Stimulated activated CD4-positive, alpha-beta T cell treated with anti-CD3 and anti-CD28 coated beads, Interleukin-4, amount 100 ng/mL, for 1 hour (primary cell): ENCODE measurements around the gene C17orf67.
A peak's percentile ranks its signal among the peaks of the same experiment; 100 is the strongest.

ENCODE experiments used
- DNase-seq: peaks from one replicate; pipeline ENCODE4 v3.0.0-alpha.2; 2020

The C17orf67 gene

GRCh38 chr17:56804454-56804853 is 29.3 kb downstream of the C17orf67 start:
- DNase-seq = no peak

GRCh38 chr17:56803071-56803470 is 30.6 kb downstream of the C17orf67 start:
- DNase-seq = no peak

DNA sequence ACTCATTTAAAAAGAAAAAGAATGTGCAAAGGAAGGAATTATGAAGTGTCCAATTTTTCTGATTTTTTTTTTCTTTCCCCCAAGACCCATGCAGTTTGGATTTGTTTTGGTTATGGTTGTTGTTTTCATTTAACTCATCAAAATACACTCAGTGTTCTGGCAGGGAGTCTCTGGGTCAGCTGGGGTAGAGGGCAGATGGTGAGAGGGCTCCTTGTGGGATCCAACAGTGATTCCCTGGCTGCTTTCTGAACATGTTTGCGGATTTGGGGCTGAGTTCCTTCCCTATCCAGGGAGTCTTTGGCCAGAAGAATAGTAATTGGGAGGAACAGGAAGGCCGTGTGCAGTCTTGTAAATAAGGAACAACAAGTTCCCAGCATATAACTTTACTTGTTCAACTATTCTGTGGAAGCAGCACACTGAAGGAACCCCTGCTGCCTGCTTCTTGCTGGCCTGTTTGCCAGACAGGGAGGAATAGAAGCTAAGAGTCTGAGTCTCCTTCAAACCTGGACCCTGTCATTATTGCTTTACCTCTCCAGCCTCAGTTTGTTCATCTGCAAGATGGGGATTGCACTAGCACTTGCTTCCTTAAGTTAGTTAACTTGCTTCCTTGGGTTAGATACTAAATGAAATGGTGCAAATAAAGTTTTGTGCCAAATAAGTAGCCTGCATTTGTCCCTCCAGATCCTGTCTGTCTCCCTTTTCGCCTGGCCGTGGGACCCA is 32.1 kb downstream of the C17orf67 start:
- DNase-seq = no peak

GRCh38 chr17:56798916-56799315 is 34.8 kb downstream of the C17orf67 start:
- no peak for DNase-seq

DNA sequence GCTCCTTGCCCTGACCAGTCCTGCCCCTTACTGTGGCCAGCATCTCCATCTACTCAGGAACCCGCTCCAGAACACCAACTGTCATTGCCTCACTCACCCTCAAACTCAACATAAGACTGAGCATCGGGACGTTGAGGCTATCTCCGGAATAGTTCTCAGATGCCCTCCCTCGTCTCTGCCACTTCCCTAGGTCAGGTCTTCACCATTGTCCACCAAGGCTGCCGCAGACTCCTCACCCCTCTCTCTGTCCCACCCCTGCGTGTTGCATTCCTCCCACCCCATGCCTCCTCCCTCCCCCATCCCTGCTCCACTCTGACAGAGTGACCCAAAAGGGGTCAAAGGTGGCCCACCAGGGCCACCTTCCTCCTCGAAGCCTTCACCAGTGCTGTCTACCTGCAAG is 37.2 kb downstream of the C17orf67 start:
- no peak for DNase-seq

DNA sequence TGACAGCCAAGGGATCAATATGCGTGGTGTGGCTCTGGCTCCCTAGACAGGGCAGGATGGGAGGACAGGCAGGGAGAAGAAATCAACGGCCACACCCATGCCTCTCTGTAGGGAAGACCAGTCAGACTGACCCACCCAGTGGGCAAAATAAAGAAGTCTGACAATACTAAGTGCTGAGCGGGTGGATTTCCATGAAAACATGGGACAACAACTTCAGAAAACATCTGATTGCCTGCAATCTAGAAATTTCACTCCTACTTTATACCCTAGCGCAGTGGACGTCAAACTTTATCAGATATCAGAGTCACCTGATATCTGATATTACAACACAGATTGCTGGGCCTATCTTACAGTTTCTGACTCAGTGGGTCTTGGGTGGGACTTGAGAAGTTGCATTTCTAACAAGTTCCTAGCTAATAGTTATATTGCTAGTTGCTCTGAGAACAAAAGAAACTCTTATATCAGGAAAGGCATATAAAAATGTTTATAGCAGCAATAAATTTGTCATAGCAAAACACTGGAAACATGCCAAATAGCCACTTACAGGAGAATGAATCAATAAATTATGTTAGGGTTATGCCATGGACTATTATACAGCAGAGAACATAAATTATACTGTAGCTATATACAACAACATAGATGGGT is 38.4 kb downstream of the C17orf67 start:
- DNase-seq = no peak

GRCh38 chr17:56793957-56794356 is 39.8 kb downstream of the C17orf67 start:
- DNase-seq = no peak

GRCh38 chr17:56793531-56793930 is 40.2 kb downstream of the C17orf67 start:
- DNase-seq = no peak

DNA sequence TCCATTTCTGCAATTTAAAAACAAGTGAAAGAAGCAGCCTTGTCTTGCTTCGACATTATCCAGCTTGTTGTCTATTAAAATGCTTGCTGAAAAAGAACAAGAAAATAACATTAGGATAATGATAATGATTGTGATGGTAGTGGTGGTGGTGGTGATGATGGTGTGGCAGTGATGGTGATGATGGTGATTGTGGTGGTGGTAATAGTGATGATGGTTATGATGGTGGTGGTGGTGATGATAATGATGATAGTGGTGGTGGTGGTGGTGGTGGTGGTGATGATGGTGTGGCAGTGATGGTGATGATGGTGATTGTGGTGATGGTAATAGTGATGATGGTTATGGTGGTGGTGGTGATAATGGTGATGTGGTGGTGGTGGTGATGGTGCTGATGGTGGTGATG is 41.5 kb downstream of the C17orf67 start:
- DNase-seq = no peak

GRCh38 chr17:56786989-56787482 is 46.7 kb downstream of the C17orf67 start:
- peak; percentile 46 for DNase-seq

GRCh38 chr17:56785997-56786680 is 47.6 kb downstream of the C17orf67 start:
- no peak for DNase-seq

GRCh38 chr17:56785405-56785804 is 48.3 kb downstream of the C17orf67 start:
- DNase-seq = no peak

- DNase-seq = no peak
Observed at GRCh38 chr17:56782338-56782737, 51.4 kb downstream of the C17orf67 start.

DNA sequence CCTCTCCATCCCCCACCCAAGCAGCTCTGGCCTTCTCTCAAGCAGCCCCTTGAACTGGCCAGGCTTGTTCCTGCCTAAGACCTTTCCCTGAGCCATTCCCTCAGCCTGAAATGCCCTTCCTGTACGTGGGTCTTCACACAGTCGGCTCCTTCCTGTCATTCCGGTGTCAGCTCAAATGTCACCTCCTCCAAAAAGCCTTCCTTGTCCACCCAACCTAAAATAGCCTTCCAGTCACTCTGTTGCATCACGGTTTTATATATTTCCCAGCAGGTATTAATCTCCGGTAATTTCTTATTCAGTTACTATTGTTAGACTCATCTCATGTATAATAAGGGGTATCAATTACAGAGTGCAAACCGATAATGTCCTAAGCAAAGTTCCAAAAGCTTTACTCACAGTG is 51.8 kb downstream of the C17orf67 start:
- no peak for DNase-seq

- DNase-seq = peak; percentile 85
Observed at GRCh38 chr17:56779898-56780777, 53.6 kb downstream of the C17orf67 start.

GRCh38 chr17:56779322-56779721 is 54.4 kb downstream of the C17orf67 start:
- no peak for DNase-seq

GRCh38 chr17:56778898-56779297 is 54.8 kb downstream of the C17orf67 start:
- no peak for DNase-seq

- DNase-seq = no peak
Observed at GRCh38 chr17:56777859-56778258, 55.9 kb downstream of the C17orf67 start.

DNA sequence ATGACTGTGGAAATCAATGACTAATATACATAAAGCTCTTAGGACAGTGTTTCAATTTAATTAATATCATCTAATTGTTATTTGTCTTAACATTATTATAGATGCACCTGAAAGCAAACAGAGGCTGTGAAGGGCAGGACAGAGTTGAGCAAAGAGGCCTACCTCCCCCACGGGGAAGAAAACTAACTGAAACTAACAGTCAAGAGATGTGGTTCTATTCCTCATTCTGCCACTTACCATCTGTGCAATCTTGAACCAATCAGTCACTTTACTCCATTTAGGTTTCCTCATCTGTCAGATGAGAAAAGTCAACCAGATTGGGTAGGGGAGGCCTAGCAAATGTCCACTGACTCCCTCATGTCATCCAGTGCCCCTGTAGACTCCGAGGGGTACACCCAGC is 59.1 kb downstream of the C17orf67 start:
- no peak for DNase-seq

DNA sequence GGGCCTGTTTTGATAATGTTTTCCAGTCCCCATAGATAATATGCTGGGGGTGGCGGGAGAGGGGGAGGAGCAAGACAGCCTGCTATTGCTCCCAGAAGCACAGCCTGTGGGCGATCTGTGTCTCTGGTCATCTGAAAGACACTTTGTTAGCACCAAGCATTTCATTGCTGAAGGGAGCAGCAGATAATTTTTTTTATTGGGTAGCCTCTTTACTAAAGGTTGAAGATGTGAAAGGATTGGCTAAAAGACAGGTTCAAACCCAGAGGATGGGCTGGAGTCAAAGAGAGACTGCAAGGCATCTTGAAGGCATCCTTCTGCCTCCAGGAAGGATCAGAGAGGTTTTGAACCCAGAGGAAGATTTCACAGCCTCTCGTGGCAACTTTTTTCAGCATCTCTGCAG is 60.6 kb downstream of the C17orf67 start:
- no peak for DNase-seq

GRCh38 chr17:56772442-56772841 is 61.3 kb downstream of the C17orf67 start:
- no peak for DNase-seq

GRCh38 chr17:56771975-56772374 is 61.7 kb downstream of the C17orf67 start:
- no peak for DNase-seq

- no peak for DNase-seq
Observed at GRCh38 chr17:56771563-56771962, 62.2 kb downstream of the C17orf67 start.
